COLO668 (cell line): ENCODE results near the gene TLE2.
"Not testable (repeated sequence)": the region's sequence is repeated elsewhere in the genome, so short reads cannot be mapped to it uniquely, and the experiment has no call there.

Experiments
- DNase-seq: peaks from one replicate; lab custom pipeline; 2025; ENCODE audit not compliant: unreplicated experiment; lab: John Stamatoyannopoulos, UW

TLE2 gene

DNA sequence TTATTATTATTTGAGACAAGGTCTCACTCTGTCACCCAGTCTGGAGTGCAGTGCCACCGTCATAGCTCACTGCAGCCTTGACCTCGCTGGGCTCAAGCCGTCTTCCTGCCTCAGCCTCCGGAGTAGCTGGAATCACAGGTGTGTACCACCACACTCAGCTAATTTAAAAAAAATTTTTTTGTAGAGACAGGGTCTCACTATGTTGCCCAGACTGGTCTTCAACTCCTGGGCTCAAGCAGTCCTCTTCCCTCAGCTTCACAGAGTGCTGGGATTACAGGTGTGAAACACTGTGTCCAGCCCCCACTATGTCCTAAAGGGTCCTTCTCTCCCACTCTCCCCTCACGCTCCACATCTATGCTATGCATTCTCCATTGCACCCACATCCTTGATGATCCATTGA lies 9.1 kb upstream of the TLE2 start:
- no peak for DNase-seq

DNA sequence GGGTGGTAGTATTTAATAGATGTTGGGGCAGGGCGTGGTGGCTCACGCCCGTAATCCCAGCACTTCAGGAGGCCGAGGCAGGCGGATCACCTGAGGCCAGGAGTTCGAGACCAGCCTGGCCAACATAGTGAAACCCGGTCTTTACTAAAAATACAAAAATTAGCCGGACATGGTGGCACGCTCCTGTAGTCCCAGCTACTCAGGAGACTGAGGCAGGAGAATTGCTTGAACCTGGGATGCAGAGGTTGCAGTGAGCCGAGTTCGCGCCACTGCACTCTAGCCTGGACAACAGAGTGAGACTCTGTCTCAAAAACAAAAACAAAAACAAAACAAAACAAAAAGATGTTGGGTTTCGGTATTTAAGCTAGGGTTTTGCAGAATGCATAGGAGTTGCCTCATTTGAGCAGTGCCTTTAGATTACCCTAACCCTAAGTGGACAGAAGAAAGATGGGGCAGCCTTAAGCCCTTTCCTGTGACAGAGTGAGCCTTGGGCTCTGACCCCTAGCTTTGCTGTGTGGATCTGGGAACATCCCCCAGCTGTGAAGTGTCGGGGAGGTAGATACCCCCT lies 8.0 kb upstream of the TLE2 start:
- DNase-seq, result not testable (repeated sequence)

DNA sequence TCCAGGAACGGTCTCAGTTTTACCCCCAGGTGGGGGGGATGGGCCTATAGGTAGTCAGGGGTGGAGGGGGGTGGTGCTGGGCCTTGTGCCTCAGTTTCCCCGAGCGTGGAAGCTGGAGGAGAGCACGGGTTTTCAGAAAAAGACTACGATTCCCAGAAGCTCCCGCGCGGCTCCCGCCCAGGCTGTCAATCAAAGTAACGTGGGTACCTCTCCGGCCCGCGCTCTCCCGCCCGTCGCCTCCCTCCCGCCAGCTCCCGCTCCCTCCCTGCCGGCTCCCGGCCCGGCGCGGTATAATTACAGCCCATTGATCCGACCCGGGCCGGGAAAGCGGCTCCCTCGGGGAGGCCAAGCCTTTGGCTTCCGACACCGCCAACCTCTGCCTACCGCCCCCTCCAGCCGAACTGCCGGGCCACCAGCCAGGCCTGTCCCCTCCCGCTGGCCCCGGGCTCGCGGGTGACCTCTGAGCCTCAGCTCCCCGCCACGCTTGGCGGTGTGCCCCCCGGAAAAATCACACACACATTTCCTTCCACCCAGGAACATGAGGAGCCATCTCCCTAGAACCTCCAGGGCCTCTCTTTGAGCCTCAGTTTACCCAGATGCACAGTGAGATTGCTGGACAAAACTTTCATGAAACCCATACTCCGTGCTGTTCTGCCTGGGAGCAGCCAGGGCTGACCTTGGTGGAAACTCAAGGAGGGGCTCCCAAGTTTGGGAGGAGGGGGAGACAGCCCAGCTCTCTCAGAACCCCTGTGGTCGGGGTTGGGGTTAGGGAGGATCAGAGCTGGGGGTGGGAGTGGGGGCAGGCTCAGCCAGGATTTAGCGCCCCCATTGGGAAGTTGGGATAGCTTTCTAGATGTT lies 7.3 kb upstream of the TLE2 start:
- peak; percentile 93 for DNase-seq

DNA sequence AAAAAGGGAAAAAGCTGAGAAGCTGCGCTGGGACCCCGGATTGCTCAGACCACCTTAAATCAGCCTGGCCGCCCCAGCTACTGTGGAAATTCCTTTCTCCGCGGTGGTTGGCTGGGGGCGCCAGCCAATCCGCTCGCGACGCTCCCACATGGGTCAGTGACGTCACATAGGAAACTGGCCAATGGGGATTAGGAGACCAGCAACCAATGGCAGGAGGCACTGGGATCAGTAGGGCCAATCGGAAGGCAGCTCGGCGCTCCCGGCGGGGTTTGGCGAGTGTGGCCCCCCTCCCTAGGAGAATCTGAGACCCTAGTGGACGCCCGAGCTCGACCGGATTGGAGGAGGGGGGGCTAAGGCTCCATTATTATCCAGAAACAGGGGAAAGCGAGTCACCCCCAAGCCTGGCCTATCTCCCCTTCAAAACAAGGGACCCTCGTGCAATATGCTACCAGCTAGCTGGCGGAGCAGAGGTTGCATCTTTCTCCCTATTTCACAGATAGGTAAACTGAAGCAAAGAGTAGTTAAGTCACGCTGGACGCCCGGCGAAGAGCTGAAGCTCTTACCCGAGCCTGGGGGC lies 6.5 kb upstream of the TLE2 start:
- peak; percentile 97 for DNase-seq

DNA sequence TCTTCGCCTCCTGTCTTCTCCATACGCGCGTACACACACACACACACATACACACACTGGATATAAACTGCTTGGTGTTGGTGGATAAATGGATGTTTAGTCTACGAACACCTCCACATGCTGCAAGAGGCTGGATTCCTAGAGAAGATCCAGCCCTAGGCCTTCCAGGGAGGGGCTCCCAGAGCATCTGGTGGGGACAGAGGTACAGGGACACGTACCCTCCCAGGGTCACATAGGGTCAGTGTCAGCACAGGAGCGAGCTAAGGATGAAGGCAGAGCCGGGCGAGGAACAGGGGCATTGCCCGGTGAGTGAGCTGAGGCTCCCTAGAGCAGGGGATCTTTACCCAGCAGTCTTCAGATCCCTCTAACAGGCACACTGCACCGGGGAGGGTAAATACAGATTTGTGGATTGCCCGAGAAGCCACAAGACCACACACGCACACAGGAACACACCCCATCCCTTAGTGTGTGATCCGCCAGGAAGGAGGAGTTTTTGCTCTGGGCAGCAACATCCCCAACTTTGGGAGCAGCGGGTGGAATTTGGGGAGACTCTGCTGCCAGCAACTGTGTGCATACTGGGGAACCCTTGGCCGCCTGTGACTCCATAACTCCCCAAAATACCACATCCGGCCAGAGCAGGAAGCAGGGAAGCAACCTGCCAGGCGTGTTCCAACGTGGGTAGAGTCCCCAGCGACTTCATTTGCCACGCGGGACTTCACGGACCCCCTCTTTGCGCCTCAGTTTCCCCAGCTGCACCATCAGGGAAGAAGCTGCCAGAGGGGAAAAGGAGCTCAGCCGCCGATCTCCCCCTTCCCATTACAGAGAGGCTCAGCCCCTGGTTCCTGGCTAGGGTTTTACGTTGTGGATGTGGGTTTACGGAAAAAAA lies 5.8 kb upstream of the TLE2 start:
- peak; percentile 31 for DNase-seq

DNA sequence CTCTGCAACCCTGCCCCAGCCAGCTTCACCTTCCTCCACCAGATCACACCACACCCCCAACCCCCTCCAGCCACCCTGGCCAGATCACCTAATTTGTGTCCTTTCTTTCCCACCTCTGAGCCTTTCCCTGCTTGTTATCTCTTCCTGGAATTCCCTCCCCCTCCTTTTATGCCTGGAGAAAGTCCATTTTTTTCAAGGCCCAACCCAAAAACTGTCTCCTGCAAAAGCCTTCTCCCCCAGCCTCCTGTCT lies 5.3 kb upstream of the TLE2 start:
- no peak for DNase-seq

DNA sequence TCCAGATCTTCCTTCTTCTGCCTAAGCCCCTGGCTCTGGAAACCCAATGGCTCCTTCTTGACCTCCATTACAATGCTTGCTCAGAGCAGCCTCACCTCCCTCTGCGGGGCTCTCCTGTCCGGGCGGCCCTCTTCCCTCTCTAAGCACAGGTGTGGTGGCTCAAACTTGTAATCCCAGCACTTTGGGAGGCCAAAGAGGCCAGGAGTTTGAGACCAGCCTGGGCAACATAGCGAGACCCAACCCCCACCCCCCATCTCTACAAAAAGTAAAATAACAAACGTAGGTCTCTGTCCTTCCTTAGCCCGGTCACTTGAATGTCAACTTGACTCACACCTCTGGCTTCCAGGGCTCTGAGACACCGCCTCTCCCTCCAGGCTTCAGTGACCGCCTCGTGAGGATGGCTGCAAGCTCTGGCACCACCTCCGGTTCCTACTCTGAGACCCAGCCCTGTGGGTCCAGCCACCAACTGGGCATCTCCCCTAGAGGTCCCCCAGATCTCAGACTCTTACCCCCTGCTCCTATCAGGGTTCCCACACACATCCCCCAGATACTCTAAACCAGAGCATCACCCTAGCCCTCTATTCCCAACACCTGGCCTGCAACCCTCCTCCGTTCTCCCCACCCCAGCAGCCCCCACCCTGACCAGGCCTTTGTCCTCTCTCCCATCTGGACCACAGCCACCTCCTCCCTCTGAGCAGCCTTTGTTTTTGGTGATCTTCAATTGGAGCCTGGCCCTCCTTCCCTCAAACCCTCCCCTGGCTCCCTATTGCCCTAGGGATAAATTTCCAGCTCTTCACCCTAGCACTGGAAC lies 4.7 kb upstream of the TLE2 start:
- DNase-seq, result no peak

DNA sequence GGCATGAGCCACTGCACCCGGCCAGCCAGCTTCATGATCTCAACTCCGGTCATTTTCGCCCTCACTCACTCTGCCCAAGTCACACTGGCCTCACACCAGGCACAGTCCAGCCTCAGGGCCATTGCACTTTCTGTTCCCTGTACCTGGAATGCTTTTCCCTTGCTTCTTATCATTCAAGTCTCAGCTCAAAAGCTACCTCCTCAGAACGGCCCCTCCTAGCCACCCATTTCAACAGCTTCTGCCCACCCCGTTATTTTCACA lies 2.5 kb upstream of the TLE2 start:
- DNase-seq, result no peak

DNA sequence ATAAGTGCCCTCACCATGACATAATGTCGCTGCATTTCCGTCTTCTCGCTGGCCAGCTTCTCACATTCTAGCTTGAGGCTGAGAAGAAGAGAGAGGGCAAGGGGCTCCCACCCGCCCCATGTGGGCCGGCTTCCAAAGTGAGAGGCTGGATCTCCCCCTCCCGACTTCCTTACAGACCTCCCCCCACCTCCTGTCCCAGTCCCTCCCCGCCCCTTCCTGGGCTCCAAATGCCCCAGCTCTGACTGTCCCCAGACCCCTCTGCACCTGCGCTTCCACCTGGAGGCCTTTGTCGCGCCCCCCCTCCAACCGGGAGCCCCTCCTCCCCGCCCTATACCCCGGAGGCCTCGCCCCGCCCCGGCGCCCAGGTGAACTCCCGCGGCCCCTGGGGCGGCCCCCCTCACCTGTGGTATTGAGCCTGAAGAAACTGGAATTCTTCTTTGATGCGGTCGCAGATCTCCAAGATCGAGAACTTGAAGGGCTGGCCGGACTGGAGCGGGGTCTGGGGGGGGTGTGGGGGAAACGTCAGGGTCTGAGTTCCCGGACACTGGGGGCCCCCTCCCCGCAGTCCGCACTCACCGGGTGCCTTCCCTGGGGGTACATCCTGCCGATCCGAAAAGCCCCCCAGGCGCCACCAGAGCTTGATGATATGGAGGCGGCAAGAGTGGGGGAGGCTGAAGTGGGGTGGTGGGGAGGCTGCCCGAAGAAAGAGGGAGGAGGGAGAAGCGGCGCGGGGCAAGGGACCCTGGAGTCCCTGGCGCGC lies 595 bp downstream of the TLE2 start:
- no peak for DNase-seq

DNA sequence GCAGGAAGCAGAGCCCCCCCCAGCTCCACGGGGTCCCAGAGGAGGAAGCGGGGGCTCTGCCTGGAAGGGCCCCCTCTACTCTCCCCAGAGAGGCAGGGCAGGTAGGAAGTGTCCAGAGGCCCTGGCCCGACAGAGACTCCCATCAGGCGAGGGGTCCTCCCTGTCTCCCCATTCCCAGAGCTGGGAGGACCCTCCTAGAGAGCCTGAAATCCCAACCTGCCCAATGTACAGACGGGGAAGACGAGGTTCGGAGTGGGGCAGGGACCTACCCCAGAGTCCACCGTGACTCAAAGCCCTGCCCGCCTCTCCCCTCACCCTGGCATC lies 1.1 kb downstream of the TLE2 start:
- DNase-seq, result no peak

DNA sequence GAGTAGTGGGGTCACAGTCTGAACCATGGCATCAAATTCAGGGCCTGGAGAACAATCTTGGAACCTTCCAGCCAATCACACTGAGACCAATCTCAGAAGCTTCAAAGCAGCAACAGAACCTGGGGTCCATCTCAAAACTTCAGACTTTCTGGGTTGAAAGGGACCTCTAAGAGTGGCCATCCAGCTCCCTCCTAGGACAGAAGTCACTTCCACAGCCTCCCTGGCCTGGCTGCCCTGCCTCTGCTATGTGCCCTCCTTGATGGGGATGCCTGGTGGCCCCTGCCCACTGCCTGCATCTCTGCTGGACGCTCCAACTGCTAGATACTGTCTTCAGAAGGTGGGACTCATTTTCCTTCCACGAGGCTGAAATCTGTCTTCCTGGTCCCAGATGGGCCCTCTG lies 1.8 kb downstream of the TLE2 start:
- no peak for DNase-seq

DNA sequence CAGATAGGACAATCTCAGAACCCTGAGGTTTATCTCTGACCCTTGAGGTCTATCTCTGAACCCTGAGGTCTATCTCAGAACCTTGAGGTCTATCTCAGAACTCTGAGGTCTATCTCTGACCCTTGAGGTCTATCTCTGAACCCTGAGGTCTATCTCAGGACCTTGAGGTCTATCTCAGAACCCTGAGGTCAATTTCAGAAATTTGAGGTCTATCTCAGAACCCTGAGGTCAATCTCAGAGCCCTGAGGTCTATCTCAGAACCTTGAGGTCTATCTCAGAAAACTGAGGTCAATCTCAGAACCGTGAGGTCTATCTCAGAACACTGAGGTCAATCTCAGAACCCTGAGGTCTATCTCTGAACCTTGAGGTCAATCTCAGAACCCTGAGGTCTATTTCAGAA lies 2.3 kb downstream of the TLE2 start:
- DNase-seq, result no peak

DNA sequence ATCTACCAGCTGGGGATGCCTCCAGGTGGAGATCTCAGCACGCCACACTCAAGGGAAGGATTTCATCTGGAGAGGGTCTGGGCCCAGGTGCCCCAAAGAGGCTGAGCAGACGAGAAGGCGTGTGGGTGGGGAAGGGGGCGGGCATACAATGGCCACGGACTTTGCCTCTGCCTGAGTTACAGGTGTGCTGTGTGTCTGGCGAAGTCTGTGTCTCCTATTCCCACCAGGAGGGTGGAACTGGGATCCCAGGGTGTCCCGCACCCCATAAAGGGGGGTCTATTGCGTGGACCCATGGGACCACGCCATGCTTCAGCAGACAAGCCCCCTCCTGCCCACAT lies 3.6 kb downstream of the TLE2 start:
- no peak for DNase-seq

DNA sequence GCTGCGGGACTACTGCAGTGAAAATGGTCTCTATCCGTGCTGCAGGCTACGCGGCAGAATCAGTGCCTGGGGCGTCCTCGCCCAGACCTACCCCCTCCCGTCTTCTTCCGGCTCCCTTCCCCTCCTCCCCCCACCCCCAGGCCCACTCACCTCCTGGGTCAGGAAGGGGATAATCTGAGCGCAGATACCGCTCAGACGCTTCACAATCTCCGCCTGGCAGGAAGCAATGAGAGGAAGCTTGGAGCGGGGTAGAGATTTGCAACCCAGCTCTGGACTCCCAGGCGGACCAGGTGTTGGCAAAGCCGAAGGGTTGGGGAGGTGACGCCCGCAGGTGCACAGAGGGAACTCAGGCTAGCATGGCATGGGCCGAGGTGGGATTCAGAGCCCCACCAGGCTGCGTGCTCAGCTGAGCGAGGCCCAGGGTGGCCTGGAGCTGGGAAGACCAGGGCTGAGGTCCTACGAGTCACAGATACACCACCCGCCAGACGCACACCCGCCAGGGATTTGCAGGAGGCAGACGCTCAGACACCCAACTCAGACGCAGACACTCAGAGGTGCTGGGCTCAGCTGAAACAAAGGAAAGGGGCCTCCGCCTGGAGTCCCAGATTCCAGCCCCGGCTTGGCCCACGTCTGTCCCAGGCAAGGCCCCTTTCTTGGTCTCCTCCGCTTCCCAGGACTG lies 4.1 kb downstream of the TLE2 start:
- no peak for DNase-seq

DNA sequence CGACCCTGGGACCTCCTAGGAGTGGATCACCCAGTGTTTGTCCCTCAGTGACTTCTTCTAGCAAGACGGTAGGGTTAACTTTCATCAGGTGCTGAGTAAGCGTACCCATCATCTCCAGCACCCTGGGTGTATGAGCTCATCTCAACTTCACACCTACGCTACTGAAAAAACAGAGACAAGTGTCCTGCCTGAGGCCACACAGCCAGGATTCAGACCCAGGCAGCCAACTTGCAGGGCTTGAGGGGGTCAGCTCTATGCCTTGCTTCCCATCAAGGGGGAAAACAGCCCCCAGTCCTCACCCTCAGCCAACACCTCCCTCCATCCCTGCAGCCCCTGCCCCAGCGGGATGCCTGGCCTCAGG lies 4.6 kb downstream of the TLE2 start:
- no peak for DNase-seq

DNA sequence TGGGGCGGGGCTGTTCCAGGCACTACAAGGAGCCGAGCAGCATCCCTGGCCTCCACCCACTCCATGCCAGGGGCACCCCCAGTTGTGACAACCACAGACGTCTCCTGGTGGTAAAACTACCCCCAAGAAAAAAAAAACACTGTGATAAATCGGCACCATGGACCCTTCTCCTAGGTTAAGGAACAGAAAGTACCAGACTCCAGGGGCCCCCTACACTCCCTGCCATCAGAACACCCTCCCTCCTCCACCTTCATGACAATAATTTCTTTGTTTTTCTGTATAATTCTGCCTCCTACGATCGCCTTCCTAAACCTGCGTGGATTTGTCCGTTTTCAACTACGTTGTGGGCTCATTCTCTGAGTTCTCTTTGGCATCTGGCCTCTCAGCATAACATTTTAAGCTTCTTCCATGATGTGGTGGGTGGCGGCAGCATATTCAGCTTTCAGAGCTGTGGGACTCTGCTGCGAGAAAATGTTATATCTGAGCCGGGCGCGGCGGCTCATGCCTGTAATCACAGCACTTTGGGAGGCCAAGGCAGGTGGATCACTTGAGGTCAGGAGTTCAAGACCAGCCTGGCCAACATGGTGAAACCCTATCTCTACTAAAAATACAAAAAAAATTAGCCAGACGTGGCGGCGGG lies 8.6 kb downstream of the TLE2 start:
- no peak for DNase-seq

DNA sequence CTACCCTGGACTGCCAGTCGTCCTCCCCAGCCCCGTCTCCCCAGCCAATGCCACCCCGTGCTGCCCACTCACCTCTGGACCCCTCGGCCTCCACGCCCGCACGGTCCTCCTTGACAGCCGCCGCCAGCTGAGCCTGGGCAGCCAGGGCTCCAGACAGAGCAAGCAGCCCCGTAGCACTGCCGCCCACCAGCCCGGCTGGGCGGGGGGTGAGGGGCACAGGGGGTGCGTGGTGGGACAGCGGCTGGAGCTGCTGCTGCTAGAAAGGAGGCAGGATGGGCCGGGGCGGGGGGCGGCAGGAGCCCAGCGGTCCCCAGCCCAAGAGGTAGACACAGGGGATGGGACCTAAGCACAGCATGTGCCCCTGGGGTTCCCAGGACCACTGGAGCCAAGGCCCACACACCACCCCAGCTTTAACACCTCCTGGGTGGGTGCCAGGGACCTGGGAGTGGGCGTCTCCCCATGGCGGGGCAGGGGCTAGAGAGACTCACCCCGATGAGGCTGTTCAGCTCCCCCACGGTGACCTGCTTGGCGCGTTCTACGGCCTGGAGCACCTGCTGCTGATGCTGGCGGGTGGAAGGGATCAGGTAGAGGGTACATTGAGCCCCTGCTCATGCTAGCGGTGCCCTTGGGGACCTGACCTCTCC lies 9.7 kb downstream of the TLE2 start:
- DNase-seq, result no peak

DNA sequence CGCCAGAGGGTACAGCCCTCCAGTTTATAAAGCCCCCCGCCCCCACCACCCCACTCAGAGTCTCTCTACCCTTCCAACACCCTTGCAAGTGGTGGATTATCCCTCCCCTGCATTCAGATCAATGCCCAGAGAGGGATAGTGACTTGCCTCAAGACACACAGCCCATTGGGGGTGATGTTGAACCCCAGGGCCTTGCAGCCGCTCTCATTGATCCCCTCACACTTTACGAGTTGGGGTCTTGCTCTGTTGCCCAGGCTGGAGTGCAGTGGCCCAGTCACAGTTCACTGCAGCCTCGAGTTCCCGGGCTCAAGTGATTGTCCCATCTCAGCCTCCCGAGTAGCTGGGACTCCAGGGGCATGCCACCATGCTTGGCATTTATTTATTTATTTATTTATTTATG lies 11.2 kb downstream of the TLE2 start:
- no peak for DNase-seq
